ENCODE data around the gene BORCS6. TPM values are rescaled to one million over a fixed set of nuclear protein-coding genes. Genes with fewer than 3 reads are reported as not detected.

The BORCS6 gene
- total and polyA plus RNA-seq, 2 of the 13 experiments (the other 11 are each of a cell fraction or from before 2014, with no cell fraction given): 2.0 to 5.1 TPM

DNA sequence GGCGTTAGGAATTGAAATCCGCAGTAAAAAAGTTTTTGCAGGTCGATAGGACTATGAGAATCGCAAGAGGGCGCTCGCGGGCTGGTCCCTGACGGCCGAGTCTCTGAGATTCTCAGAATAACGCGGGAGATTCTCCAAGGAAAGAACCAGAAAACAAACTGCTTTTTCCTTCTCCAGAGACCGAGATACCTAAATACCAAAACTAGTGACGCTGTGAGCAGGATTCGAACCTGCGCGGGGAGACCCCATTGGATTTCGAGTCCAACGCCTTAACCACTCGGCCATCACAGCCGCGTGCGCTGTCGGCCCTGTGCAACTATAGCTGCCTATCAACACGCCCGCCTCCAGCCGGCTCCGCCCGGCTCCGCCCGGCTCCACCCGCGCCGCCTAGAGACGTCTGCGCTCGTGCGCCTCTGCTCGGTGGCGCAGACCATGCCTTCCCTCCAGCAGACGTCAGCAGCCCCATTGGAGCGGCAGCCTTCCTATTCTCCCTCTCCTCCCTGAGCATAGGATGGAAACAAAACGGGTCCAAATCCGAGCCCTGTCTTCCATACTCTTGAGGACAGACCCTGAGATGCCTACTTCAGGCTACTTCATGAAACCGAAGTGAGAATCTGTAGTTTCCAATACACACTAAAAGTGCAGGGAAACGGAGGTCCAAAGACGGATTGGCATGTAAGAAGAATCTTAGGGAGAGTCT is 51.2 kb downstream of the BORCS6 start (continued):
- TF ChIP-seq, protein P1, sequence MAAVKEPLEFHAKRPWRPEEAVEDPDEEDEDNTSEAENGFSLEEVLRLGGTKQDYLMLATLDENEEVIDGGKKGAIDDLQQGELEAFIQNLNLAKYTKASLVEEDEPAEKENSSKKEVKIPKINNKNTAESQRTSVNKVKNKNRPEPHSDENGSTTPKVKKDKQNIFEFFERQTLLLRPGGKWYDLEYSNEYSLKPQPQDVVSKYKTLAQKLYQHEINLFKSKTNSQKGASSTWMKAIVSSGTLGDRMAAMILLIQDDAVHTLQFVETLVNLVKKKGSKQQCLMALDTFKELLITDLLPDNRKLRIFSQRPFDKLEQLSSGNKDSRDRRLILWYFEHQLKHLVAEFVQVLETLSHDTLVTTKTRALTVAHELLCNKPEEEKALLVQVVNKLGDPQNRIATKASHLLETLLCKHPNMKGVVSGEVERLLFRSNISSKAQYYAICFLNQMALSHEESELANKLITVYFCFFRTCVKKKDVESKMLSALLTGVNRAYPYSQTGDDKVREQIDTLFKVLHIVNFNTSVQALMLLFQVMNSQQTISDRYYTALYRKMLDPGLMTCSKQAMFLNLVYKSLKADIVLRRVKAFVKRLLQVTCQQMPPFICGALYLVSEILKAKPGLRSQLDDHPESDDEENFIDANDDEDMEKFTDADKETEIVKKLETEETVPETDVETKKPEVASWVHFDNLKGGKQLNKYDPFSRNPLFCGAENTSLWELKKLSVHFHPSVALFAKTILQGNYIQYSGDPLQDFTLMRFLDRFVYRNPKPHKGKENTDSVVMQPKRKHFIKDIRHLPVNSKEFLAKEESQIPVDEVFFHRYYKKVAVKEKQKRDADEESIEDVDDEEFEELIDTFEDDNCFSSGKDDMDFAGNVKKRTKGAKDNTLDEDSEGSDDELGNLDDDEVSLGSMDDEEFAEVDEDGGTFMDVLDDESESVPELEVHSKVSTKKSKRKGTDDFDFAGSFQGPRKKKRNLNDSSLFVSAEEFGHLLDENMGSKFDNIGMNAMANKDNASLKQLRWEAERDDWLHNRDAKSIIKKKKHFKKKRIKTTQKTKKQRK (IDR thresholded peaks at IDR 0.05; ENCODE audit: low read length): no peak
- TF ChIP-seq PTBP1 (IDR thresholded peaks at IDR 0.05; ENCODE audit: low read depth, low read length, poor library complexity, severe bottlenecking): no peak
- no peak for TF ChIP-seq FIP1L1 (IDR thresholded peaks at IDR 0.05; ENCODE audit: borderline replicate concordance, insufficient read depth, low read depth, low read length)
- TF ChIP-seq, protein P2, sequence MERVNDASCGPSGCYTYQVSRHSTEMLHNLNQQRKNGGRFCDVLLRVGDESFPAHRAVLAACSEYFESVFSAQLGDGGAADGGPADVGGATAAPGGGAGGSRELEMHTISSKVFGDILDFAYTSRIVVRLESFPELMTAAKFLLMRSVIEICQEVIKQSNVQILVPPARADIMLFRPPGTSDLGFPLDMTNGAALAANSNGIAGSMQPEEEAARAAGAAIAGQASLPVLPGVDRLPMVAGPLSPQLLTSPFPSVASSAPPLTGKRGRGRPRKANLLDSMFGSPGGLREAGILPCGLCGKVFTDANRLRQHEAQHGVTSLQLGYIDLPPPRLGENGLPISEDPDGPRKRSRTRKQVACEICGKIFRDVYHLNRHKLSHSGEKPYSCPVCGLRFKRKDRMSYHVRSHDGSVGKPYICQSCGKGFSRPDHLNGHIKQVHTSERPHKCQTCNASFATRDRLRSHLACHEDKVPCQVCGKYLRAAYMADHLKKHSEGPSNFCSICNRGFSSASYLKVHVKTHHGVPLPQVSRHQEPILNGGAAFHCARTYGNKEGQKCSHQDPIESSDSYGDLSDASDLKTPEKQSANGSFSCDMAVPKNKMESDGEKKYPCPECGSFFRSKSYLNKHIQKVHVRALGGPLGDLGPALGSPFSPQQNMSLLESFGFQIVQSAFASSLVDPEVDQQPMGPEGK (CRISPR knock-in tag; IDR thresholded peaks at IDR 0.05): no peak
- no peak for TF ChIP-seq ATAD3A (CRISPR knock-in tag; IDR thresholded peaks at IDR 0.05)
- no peak for TF ChIP-seq SRSF9 (IDR thresholded peaks at IDR 0.05; ENCODE audit: borderline replicate concordance, insufficient read depth, low read depth, low read length, poor library complexity, severe bottlenecking)
- TF ChIP-seq ZNF552 (CRISPR knock-in tag; IDR thresholded peaks at IDR 0.05; ENCODE audit: borderline replicate concordance): no peak
- TF ChIP-seq, protein P3, sequence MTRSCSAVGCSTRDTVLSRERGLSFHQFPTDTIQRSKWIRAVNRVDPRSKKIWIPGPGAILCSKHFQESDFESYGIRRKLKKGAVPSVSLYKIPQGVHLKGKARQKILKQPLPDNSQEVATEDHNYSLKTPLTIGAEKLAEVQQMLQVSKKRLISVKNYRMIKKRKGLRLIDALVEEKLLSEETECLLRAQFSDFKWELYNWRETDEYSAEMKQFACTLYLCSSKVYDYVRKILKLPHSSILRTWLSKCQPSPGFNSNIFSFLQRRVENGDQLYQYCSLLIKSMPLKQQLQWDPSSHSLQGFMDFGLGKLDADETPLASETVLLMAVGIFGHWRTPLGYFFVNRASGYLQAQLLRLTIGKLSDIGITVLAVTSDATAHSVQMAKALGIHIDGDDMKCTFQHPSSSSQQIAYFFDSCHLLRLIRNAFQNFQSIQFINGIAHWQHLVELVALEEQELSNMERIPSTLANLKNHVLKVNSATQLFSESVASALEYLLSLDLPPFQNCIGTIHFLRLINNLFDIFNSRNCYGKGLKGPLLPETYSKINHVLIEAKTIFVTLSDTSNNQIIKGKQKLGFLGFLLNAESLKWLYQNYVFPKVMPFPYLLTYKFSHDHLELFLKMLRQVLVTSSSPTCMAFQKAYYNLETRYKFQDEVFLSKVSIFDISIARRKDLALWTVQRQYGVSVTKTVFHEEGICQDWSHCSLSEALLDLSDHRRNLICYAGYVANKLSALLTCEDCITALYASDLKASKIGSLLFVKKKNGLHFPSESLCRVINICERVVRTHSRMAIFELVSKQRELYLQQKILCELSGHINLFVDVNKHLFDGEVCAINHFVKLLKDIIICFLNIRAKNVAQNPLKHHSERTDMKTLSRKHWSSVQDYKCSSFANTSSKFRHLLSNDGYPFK (CRISPR knock-in tag; IDR thresholded peaks at IDR 0.05; ENCODE audit: borderline replicate concordance): peak; percentile 60; the same call in 1 of the 2 replicates
- TF ChIP-seq RFXANK (CRISPR knock-in tag; IDR thresholded peaks at IDR 0.05): no peak
- TF ChIP-seq ZSCAN29 (CRISPR knock-in tag; conservative IDR thresholded peaks at IDR 0.05): peak; percentile 84; the same call in 1 of the 2 replicates
- TF ChIP-seq KMT2B (CRISPR knock-in tag; IDR thresholded peaks at IDR 0.05): no peak
- TF ChIP-seq, protein P4, sequence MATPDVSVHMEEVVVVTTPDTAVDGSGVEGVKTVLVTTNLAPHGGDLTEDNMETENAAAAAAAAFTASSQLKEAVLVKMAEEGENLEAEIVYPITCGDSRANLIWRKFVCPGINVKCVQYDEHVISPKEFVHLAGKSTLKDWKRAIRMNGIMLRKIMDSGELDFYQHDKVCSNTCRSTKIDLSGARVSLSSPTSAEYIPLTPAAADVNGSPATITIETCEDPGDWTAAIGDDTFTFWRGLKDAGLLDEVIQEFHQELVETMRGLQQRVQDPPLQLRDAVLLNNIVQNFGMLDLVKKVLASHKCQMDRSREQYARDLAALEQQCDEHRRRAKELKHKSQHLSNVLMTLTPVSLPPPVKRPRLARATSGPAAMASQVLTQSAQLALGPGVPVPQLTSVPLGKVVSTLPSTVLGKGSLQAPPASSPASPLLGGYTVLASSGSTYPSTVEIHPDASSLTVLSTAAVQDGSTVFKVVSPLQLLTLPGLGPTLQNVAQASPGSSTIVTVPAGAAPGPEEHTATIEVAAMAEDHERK (CRISPR knock-in tag; IDR thresholded peaks at IDR 0.05; ENCODE audit: low read depth): 0 out of 2 replicates have a peak, but pooled peaks have one; percentile 29
- TF ChIP-seq, protein P5, sequence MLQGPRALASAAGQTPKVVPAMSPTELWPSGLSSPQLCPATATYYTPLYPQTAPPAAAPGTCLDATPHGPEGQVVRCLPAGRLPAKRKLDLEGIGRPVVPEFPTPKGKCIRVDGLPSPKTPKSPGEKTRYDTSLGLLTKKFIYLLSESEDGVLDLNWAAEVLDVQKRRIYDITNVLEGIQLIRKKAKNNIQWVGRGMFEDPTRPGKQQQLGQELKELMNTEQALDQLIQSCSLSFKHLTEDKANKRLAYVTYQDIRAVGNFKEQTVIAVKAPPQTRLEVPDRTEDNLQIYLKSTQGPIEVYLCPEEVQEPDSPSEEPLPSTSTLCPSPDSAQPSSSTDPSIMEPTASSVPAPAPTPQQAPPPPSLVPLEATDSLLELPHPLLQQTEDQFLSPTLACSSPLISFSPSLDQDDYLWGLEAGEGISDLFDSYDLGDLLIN (CRISPR knock-in tag; IDR thresholded peaks at IDR 0.05; ENCODE audit: borderline replicate concordance): 0 out of 2 replicates have a peak, but pooled peaks have one; percentile 37
- TF ChIP-seq, protein P6, sequence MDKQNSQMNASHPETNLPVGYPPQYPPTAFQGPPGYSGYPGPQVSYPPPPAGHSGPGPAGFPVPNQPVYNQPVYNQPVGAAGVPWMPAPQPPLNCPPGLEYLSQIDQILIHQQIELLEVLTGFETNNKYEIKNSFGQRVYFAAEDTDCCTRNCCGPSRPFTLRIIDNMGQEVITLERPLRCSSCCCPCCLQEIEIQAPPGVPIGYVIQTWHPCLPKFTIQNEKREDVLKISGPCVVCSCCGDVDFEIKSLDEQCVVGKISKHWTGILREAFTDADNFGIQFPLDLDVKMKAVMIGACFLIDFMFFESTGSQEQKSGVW (CRISPR knock-in tag; IDR thresholded peaks at IDR 0.05; ENCODE audit: borderline replicate concordance): peak; percentile 56; the same call in 1 of the 2 replicates
- 0 out of 2 replicates have a peak, but pooled peaks have one; percentile 44 for TF ChIP-seq RBFOX2 (IDR thresholded peaks at IDR 0.05; ENCODE audit: low read depth, low read length)

All from HepG2 (cell line).